T-helper 2 cell (primary cell): ENCODE measurements around the gene KCNH2.
A peak's percentile ranks its signal among the peaks of the same experiment; 100 is the strongest.

ENCODE experiments used
- DNase-seq, 5 experiments: peaks; one replicate each; pipeline versions ENCODE4 v3.0.0 to v3.0.0-alpha.2; 2012 to 2022

KCNH2 gene

GRCh38 chr7:150959739-150960734, 18.1 kb downstream of the KCNH2 start:
- no peak for DNase-seq

GRCh38 chr7:150959081-150959480, 19.0 kb downstream of the KCNH2 start:
- no peak for DNase-seq

- DNase-seq, result no peak
Observed at GRCh38 chr7:150958597-150958996, 19.5 kb downstream of the KCNH2 start.

- DNase-seq, result no peak
Observed at GRCh38 chr7:150958062-150958552, 20.0 kb downstream of the KCNH2 start.

DNA sequence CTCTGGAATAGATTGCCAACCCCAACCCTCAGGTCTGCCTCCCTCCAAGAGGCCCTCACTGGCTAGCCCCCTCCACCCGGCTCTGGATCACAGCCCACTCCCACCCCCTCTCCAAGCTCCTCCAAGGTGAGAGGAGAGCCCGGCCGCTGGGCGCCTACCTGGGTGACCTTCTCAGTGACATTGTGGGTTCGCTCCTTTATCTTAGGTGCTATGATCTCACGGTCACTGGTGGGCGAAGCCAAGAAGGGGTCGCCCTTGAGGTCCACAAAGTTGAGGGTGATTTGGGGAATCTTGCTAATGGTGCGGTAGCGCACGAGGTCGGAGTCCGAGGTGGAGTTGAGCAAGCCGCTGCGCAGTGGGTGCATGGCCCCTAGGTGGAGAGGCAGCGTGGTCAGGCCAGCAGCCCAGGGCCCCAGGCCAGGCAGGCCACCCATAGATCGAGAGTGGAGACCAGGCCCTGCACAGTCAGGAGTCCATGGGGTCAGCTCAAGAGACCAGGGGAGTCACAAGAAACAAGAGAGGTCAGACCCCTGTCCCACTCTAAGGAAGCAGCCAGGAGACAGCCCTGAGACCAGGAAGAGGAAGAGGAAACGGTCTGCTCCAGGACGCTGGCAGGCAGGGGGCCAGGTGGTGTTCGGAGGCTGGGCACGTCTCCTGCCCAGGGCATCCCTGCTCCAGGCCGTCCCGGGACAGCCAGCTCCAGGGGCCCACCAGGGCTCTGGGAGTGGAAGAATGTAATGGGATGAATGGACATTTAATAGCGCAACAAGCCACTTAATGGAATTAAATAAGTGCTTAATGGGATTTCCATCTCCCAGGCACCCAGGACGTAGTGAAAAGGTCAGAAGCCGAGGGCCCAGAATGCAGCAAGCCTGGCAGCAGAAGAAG, 20.7 kb downstream of the KCNH2 start:
- DNase-seq, result no peak

DNA sequence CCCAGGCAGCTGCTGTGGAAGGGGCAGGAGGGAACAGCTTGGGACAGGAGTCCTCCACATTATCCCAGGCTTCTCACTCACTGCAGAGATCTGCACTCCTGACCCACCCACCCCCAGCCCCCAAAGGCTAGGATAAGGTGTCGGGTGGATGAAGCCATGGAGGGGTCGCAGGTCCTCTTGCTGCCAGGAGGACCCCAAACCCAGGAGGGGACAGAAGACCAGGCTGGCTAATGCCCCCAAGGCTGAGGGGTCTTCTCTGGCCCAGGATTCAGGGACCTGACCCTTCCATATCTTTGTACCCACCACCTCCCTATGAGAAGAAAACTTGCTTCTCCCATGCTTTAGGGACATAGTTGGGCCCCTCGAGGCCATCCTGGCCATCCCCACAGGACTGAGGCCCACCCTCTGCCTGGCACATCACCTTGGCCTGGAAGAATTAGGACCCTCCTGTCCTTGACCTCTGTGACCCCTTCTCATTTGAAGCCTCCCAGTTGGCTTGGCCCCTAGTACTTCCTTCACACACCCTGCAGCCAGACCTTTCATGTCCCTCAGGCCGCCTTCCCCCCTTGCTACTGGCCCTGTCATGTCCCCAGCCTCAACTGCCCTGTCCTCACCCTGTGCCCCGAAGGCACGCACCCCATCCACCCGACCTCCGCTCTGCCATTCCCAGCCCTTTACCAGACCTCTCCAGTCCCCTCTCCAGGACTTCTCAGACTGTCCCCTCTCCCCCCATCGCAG, 21.6 kb downstream of the KCNH2 start:
- DNase-seq, result no peak

GRCh38 chr7:150955519-150956394, 22.4 kb downstream of the KCNH2 start:
- no peak for DNase-seq

DNA sequence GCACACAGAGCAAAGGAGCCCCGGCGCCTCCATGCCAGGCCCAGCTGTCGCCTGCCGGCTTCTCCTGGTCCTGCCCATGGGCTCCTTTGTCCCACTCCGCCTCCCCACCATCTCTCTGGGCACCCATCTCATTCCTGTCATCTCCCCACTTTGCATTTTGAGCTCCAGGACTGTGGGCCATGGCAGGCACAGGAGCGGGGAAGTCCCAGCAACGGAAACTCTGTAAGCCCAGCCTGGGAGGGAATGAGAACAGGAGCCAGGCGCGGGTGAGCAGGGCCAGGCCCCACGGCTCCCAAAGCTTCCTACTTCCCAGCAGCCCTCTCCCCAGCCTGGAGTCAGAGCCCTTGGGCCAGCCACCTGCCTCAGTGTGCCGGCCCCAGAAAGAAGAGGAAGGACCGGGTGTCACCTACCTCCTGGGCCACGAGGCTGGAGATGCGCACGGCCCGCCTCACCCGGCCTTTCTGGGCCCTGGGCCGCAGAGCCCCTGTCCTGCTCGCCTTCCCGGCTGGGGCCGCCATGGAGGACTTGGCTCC, 23.1 kb downstream of the KCNH2 start:
- DNase-seq, result no peak

- no peak for DNase-seq
Observed at GRCh38 chr7:150954201-150954985, 23.7 kb downstream of the KCNH2 start.

DNA sequence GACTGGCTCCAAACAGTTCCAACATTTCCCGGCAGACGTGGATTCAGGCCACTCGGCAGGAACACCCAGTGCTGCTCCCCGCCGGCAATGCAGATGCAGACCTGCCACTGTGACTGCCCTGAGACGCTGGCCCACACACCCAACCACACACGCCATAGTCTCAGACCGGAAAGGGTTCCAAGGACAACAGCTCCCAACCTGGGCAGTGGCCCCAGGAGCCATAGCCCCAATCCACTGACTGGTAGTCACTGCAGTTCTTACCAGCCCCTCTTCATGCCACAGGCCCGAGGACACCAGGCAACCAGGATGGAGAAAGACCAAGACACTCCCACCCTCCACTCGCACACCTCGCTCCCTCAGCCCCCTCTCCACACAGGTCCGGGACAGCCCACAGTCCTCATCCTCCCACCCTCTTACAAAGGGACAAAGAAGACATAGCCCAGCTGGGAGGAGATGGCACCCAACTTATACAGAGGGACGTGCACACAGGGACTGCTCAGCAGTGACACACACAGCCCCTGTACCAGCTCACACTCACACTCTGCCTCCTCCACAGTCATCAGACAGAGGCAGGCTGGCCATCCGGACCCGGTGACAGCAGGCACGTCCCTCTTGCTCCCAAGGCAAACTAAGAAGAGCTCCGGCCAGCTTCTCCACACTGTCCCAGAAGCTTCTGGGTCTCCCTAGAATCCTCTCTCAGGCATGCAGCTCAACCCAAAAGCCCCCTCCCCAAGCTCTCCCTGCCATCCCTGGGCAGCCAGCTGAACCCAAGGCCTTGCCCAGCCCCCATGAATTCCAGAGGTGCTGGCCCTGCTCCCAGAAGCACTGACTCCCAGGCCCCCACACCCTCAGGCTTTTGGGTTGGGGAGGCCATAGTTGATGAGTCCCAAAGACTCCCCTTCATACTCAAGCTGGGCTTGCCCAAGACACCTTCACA, 24.8 kb downstream of the KCNH2 start:
- DNase-seq, result no peak

- DNase-seq, result no peak
Observed at GRCh38 chr7:150952331-150953050, 25.6 kb downstream of the KCNH2 start.

GRCh38 chr7:150951521-150951920, 26.6 kb downstream of the KCNH2 start:
- no peak for DNase-seq

DNA sequence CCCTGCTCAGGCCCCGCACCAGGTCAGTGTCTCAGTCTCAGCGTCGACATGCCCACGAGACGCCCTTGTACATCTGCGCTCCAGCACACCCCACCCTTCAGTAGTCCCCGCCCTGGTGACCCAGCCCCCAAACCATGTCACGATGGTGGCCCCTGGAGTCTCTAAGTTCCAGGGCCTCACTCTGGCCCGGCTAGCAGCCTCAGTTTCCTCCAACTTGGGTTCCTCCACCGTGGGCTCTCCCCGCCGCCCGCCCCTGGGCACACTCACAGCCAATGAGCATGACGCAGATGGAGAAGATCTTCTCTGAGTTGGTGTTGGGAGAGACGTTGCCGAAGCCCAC, 27.0 kb downstream of the KCNH2 start:
- DNase-seq, result peak in 1 of 5 experiments; percentile 2

DNA sequence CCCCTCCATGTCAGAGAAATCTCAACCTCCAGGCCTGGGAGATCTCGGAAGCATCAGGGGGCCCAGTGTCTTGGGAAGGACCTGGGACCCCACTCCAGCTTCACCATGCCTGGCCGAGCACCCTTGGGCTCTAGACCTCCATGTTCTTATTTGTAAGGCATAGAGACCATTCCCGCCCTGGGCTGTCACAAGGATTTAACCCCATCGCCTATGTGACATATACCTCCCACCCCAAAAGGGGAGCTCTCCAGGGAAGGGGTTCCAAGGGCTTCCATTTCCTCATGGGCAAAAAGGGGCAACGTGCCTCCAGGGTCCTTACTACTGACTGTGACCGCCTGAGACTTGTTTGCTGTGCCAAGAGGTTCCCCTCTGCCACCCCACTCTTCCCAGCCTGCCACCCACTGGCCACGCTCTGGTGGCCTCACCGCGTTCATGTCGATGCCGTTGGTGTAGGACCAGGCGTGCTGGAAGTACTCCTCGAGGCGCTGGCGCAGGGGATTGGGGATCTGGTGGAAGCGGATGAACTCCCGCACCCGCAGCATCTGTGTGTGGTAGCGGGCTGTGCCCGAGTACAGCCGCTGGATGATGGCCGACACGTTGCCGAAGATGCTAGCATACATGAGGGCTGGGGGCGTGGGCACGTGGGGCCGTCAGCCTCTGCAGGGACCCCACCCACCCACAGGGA, 27.5 kb downstream of the KCNH2 start:
- DNase-seq, result peak in 1 of 5 experiments; percentile 3

GRCh38 chr7:150949971-150950491, 28.1 kb downstream of the KCNH2 start:
- DNase-seq, result peak in 1 of 5 experiments; percentile 5

DNA sequence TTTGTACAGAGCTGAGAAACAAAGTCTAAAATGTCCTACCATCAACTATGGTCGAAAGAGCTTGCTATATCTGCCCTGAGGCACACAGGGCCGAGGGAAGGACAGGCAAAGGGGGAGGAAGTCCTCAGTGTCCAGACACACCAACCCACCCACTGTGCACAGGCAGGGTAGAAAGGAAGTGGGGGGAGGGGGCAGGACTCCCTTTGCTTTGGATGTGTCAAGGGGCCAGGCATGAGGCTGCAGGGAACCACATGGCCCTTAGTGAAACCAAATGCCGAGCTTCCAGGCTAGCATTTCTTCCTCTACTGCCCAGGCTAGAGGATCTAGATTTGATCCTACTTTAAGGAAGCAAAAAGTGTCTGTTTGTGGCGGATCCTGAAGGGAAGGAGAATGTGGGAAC, 28.6 kb downstream of the KCNH2 start:
- DNase-seq, result no peak

DNA sequence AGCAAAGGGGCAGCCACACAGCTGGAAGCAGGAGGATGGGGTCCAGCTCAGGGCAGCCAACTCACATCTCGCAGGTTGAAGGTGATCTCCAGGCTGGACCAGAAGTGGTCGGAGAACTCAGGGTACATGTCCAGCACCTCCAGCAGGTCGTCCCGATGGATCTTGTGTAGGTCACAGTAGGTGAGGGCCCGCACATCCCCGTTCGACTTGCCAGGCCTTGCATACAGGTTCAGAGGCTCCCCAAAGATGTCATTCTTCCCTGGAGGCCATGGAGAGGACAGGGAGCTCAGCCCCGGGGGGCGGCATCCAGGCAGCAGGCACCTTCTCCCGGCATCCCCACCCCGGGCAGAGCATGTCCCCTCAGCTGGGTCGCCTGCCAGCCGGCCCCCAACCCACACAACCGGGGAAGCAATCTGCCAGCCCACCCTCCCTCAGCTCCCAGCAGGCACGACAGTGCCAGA, 29.3 kb downstream of the KCNH2 start:
- DNase-seq, result peak in 1 of 5 experiments; percentile 3
